Stimulated activated CD8-positive, alpha-beta memory T cell treated with anti-CD3 and anti-CD28 coated beads, Interleukin-2, amount 100 ng/mL, for 1 hour (primary cell): ENCODE measurements around the gene SLC50A1.
"Not testable (repeated sequence)": the region's sequence is repeated elsewhere in the genome, so short reads cannot be mapped to it uniquely, and the experiment has no call there.

Experiments
- DNase-seq, 2 donors: peaks; one replicate each; pipeline ENCODE4 v3.0.0-alpha.2; 2020; ENCODE audit warnings: low read depth in 2 of 2

The SLC50A1 gene

DNA sequence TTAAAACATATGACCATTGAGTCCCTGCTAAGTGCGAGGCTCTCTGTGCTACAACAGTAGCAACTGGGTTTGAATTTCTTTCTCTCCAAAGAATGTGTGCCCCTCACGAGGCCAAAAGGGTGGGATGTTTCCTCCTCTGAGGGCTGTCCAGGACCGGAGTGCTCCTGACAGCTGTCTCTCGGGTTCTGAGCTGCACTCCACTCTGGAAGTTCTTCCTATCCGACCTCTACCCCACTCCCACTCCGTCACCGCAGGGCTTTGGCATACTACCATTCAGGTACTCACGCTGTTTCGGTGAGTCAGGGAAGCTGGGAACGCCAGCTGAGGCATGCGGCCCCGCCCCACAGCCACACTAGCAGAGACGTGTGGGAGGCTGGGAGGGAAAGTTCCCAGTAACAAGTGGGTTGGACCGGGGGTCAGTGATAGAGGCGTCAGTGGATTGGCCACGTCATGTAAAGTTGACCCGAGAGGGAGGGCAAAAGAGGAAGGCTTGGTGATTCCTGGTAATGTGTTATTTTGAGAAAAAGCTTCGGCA, 705 bp upstream of the SLC50A1 start:
- DNase-seq: no peak

DNA sequence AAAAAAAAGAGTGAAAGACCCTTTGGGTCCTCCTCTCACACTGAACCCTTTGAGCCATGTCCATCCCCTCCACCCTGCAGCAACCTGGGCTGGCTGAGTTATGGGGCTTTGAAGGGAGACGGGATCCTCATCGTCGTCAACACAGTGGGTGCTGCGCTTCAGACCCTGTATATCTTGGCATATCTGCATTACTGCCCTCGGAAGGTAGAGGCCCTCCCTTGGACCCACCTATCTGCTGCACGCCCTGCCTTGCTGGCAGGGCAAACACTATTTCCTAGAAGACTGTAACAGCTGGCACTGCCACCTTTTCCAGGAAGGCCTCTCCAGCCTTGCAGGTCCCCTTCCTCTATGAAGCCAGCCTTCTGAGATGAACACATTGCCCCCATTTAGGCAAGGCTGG, 1.1 kb downstream of the SLC50A1 start:
- DNase-seq: no peak

DNA sequence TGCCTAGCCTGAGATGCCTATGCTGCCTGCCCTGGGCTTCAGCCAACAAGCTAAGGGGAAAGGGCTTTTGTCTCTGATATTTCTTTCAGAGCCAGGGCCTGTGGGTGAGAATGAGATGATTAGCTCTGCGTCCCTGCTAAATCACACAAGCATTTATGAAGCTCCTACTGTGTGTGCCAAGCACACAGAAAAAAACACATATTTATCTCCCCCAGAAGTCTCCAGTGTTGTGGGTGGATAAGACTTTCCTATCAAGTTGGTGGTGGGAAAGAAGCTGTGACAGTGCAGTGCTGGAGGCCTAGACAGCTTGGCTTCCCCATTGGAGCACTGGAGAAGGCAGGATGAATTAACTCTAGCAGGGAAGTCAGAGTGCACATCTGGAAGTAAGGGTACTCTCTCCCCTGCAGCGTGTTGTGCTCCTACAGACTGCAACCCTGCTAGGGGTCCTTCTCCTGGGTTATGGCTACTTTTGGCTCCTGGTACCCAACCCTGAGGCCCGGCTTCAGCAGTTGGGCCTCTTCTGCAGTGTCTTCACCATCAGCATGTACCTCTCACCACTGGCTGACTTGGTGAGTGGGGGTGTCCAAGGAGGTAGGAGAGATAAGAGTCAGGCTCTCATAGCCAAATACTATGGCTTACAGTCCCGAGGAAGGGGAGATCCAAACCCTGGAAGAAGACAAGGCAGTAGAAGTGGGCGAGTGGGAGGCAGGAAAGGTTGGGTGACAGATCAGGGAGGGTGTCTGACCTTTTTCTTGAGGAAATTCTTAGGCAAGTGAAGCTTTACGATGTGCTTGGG, 1.7 kb downstream of the SLC50A1 start:
- no peak for DNase-seq

DNA sequence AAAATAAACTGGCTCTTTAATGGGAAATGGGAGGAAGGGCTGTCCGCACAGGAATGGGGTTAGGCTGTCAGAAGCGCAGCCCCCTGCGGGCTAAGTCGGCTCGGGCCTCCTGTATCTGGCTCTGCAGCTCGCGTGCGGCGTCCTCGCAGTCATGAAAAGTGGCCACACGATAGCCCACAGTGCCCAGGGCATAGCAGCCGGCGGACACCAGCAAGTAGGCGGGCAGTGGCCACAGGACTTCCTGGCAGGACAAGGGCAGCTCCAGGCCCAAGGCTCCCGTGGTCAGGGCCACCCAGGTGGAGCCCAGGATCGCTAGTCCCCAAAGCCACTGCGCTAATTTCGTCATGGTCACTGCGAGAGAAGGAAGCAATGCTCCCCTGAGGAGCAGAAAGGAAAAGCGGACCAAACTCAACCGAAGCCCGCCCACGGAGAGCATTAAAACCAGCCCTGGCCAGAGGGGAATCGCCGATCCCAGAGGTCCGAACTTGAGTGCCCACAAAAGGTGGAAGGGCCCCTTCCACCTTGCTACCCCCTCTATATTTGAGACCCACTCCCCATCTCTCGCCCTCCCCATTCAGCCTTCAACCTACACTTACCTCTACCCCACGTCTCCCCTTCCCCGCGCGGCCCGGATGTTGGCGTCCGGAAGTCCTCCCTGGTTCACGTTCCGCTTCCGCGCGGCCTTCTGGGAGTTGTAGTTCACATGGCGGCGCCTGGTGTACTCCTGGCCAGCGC, 4.4 kb downstream of the SLC50A1 start, which contains the start of gene DPM3:
Gene DPM3, minus strand, starts transcription at position 637 of the 735 bp plus-strand sequence. Its CDS starts 291 bp downstream, at position 346.
- DNase-seq: peak; percentile 71 to 80

DNA sequence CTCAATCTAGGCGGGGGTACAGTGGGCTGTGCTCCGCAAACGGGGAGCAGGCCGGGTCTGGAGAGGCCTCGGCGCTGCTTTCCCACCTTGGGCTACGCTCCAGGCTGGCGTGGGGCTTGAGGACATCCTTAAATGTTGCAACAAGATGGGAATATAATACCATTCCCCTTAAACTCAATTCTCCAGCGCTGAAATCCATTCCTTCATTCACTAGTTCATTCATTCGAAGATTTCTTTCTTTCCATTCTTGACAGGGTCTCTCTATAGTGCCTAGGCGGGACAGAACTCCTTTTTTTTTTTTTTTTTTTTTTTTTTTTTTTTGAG, 4.9 kb downstream of the SLC50A1 start:
- DNase-seq: no peak

DNA sequence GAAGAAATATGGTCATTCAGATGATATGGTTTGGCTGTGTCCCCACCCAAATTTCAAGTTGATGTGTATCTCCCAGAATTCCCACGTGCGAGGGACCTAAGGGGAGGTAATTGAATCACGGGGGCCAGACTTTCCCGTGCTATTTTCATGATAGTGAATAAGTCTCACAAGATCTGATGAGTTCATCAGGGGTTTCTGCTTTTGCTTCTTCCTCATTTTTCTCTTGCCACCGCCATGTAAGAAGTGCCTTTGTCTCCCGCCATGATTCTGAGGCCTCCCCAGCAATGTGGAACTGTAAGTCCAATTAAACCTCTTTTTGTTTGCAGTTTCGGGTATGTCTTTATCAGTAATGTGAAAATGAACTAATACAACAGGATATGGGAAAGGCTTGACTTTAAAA, 6.1 kb downstream of the SLC50A1 start:
- DNase-seq: no peak

DNA sequence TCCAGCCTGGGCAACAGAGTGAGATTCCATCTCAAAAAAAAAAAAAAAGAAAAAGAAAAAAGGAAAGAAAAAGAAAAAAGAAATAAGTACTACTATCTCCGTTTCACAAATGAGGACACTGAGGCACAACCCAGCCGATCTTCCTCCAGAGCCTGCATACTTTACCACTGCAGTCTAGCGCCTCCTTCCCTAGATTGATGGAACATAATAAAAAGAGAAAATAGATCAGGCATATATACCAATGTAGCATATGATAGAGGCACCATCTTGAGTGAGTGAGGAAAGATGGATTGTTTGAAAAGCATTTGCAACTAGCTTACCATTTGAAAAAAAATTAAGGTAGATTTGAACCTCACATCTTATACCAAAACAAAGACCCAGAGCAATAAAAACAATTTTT, 9.8 kb downstream of the SLC50A1 start:
- DNase-seq: no peak

DNA sequence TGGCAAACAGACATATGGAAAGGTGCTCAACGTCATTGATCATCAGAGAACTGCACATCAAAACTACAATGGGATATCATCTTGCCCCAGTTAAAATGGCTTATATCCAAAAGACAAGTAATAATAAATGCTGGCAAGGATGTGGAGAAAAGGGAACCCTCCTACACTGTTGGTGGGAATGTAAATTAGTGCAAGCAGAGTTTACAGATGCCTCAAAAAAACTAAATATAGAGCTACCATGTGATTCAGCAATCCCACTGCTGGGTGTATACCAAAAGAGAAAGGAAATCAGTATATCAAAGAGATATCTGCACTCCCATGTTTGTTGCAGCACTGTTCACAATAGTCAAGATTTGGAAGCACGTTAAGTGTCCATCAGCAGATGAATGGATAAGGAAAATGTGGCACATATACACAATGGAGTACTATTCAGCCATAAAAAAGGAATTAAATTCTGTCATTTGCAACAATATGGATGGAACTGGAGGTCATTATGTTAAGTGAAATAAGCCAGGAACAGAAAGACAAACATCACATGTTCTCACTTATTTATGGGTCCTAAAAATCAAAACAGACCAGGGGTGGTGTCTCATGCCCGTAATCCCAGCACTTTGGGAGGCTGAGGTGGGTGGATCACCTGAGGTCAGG, 20.5 kb downstream of the SLC50A1 start:
- DNase-seq: not testable (repeated sequence)

DNA sequence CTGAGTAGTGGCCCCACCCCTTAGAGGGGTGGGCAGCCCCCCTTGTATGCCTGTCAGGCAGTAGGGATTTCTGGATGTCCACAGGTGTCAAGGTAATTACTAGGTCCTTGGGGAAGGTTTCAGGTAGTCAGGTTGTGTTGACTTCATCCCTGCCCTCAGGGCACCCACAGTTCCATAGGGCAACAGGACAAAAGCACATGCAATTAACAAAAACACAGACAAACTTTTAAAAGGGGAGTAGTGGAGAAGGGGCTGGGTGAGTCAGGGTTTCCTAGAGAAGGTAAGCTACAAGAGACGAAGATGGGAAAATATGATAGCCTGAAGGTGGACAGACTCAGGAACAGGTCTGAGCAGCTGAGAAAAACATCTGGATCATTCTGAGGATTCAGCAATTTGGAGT, 23.3 kb downstream of the SLC50A1 start:
- no peak for DNase-seq

DNA sequence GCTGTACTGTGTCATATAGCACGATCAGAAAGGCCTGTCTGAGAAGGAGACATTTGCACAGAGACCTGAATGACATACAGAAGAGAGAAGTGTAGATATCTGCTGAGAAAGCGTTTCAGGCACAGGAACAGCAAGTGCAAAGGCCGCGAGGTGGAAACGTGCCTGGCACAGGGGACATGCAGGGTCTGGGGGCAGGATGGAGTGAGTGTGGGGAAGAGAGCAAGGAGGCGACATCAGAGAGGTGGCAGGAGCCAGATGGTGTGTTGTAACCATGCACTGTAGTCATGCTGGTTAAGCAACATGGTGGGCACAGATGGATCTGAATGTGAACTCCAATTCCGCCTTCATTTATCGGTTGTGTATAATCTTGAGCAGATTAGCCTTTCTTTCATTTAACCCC, 24.5 kb downstream of the SLC50A1 start:
- no peak for DNase-seq

DNA sequence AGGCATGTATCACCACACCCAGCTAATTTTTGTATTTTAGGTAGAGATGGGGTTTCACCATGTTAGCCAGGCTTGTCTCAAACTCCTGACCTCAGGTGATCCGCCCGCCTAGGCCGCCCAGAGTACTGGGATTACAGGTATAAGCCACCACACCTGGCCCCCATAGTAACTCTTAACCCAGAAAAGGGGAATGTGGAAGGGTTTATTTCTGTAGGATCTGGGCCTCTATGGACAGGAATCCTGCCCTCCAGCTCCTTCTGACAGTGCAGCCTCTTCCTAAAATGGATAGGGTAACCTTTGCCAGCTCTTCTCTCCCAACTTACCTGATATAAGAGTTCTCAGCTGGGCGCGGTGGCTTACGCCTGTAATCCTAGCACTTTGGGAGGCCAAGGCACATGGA, 27.0 kb downstream of the SLC50A1 start:
- DNase-seq: not testable (repeated sequence)

DNA sequence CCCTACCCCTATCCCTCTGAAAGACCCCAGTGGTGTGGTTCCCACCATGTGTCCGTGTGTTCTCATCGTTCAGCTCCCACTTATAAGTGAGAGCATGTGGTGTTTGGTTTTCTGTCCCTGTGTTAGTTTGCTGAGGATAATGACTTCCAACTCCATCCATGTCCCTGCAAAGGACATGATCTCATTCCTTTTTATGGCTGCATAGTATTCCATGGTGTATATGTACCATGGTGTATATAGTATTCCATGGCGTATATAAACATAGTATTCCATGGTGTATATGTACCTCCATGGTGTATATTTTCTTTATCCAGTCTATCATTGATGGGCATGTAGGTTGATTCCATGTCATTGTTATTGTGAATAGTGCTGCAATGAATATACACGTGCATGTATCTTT, 28.1 kb downstream of the SLC50A1 start:
- not testable (repeated sequence) for DNase-seq

DNA sequence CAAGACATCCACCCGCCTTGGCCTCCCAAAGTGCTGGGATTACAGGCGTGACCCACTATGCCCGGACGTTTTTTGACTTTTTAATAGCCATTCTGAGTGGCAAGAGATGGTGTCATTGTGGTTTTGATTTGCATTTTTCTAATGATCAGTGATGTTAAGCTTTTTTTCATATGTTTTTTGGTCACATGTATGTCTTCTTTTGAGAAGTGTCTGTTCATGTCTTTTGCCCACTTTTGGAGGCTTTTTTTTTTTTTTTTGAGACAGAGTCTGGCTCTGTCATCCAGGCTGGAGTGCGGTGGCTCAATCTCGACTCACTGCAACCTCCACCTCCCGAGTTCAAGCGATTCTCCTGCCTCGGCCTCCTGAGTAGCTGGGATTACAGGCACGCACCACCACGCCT, 29.0 kb downstream of the SLC50A1 start:
- DNase-seq: not testable (repeated sequence)

DNA sequence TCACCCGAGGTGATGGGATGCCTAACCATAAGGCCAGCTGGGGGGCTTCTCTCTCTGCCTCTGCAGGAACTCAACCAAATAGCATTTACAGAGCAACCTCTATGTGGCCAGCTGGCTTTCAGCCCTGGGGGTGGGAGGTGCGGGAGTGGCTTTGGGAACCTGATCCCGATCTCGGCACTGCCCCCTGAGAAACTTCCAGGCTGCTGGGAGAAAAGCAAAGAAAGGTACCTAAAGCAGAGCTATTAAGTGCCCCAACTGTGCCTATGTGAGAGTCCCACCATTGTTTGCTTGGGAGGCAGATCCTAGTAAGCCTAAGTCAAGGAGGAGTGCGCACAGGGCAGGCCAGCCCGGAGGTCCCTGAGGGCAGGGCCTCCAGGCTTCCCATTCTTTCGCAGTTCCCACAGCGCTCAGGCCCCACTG, 30.4 kb downstream of the SLC50A1 start:
- no peak for DNase-seq

DNA sequence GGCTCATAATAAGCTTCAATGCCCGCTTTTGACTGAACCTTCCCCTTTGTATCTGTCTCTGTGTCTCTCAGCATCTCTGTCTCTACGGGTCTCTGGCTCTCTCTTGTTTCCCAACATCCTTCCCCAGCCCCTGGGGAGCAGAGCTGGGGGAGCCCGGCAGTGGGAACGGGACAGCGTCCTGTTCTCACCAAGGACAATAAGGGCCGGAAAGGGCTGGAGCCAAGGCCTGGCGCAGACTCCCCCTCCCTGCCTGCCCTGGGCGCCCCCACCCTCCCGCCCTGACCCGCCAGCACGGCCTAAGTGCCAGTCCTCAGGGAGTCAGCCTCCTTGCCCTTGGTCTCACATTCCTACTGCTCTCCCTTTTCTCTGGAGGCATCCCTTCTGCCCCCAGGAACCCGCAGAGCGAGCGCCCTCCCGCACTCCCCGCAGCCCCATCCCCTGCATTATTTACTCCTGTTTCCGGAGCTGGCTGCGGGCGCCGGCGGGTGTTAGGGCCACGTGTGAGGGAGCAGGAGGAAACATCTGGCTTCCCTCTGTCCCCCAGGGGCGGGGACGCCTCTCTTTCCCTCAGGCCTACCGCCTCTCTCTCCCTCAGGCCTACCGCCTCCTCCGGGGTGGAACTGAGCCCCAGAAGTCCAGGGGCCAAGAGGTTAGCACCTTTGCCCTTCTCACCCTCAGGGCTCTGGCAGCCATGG, 31.0 kb downstream of the SLC50A1 start:
- DNase-seq: no peak

DNA sequence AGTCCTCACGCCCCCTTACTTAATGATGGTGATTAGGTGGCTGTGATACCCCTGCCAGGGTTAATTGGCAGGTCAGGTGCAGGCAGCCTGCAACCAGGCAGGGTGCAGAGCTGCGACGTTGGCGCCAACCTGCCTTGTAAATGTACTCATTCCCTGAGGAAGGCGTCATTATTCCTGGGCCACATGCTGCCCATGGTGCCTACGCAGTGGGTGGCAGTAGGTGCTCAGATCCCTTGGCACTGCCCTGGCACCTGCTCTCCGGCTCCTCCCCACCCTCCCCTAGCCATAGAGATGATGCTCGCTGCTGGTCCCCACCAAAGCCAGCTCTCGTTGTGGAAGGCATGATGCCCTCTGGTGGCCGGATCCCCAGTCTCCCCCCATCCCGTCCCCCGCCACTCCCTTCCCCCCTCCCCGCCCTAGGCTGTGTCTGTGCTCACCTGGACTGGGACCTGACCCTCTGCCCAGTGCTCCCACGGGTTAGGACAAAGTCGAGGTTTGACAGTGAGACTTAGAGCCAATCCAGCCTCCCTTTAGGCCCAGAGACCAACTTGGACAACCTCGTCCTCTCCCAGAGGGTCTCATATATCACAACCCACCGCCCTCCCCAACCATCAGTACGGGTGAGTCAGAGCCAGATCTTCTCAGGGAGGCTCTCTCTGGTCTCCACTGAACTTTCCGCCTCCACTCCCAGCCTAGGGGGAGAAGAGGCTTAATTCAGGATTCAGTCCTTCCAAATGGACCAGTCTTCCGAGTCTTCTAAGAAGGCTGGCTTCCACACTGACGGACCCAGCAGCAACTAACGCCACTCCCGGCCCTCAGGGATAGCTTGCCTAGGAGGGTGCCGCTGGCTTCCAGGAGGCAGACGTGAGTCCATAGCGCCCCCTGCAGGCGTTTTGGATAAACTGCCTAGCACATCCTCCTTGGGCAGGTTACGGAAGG, 31.8 kb downstream of the SLC50A1 start:
- DNase-seq: peak; percentile 70 to 74

DNA sequence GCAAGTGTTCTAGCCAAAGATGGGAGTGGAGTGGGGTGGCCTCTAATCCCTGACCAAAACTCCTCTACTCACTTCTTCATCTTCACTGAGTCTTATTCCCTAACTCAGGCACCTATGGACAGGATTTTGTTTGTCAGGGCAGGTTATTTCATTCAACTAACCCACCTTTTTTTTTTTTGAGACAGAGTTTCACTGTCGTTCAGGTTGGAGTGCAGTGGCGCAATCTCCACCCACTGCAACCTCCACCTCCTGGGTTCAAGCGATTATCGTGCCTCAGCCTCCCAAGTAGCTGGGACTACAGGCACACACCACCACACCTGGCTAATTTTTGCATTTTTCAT, 32.4 kb downstream of the SLC50A1 start:
- not testable (repeated sequence) for DNase-seq

DNA sequence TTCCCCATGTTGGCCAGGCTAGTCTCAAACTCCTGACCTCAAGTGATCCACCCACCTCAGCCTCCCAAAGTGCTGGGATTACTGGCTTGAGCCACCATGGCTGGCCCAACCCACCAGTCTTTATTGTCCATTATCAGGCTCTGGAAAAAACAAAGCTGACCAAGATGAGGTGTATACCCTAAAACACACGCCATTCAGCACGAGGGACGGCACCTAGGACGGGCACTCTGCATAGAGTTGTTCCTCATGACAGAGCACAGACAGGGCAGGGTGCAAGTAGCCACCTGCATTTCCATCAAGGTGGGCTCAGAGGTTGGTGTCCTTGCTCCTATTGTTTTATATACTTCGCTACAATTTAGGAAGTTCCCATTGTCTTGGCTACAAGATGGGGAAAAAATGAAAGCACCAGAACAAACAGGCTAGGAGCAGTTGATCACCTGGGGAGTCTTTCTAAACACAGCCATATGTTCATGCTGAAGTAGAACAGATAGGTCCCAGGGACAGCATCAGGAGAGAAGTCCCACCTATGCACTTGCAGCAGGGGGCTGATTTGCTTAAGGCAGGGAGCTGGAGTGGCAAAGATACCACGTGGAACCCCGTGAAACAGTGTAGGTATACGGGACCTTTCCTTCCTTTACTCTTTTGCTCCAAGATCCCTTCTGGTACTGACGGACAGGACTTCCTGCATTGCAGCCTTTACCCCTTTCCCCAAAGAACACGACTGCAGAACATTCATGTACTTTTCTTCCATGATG, 33.0 kb downstream of the SLC50A1 start:
- no peak for DNase-seq

DNA sequence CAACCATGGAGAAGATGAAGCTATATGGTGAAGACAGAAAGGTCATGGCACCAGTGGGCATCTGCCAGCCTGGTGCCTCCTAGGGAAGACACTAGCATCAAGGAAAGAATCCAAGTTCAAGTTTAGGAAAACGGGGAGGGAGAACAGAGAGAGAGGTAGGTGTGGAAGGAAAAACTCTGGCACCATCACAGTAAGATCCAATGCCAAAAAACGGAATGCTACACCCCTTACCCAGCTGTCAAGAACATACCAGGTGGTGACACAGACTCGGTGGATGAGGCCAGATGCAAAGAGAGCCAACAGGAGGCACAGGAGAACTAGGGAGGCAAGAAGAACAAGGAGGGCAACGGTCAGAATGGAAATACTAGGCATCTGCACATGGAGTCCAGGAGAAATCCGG, 33.9 kb downstream of the SLC50A1 start:
- no peak for DNase-seq
